ENCODE measurements around the gene SWT1.
"Not testable (repeated sequence)": the region's sequence is repeated elsewhere in the genome, so short reads cannot be mapped to it uniquely, and the experiment has no call there.

The SWT1 gene

DNA sequence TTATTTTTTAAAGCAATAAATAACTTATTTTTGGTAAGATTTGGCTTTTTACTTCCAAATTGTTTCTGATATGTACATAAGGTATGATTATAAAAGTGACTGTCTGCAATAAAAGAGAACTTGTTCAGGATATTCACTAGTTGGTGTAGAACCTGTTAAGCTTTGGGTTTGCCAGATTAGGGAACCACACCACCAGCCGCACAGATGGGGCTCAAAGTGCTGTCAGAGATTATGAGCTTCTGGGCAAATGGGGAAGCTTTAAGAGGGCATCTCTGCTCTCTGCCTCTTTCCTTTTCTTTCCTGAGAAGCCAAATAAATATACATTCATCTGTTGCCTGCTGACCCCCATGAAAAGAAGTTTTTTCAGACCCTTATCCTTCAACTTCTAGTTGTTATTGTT, 134.7 kb downstream of the SWT1 start:
- no peak for DNase-seq

DNA sequence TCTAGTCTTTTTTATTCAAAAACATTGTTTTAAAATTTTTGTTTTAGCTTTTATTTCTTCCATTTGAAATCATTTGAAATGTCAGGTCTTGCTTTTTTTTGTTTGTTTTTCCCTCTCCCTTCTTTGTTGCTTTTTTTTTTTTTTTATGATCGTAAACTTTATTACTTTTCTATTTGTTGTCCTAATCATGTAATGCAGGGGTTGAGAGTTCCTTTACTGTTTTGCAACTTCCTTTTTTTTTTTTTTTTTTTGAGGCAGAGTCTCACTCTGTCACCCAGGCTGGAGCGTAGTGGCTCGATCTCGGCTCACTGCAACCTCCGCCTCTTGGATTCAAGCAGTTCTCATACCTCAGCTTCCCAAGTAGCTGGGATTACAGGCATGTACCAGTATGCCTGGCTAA, 135.3 kb downstream of the SWT1 start:
- DNase-seq: no peak

DNA sequence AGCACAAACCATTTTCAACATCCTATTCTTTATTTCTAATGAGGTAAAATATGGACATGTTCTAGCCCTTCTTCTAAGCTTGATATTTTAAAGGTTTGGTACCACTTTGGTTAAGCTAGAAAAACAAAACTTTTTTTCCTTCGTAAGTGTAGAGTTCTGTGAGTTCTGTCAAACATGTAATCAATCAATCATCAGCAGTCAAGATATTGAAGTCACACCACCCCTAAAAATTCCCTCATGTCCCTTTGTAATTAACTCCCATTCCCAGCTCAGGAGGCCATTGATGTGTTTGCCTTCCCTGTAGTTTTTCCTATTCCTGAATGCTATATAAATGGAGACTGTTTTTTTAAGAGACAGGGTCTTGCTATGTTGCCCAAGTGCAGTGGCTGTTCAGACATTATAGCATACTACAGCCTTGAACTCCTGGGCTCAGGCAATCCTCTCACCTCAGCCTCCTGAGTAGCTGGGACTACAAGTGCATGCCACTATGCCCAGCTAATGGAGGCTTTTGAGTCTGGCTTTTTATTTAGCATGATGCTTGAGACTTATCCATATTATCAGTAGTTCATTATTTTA, 137.1 kb downstream of the SWT1 start:
- DNase-seq: no peak

- no peak for DNase-seq
Measured at GRCh38 chr1:185295091-185295490, 138.1 kb downstream of the SWT1 start.

DNA sequence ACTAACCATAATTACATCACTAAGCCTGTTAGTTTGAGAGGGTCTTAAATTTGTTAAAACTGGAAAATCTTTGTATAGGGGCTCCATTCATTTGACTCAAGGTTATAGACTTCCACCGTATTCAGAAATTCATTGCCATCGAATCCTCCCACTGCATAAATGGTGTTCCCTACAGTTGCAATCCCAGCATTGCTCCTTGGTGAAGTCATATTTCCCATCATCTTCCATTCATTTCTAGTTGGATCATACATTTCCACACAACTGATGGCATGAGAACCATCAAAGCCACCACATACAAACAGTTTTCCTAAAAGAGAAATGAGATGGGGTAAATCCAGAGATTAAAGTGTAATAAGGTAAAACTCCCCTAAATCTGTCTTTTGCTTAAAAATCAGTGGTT, 141.0 kb downstream of the SWT1 start:
- DNase-seq: no peak

DNA sequence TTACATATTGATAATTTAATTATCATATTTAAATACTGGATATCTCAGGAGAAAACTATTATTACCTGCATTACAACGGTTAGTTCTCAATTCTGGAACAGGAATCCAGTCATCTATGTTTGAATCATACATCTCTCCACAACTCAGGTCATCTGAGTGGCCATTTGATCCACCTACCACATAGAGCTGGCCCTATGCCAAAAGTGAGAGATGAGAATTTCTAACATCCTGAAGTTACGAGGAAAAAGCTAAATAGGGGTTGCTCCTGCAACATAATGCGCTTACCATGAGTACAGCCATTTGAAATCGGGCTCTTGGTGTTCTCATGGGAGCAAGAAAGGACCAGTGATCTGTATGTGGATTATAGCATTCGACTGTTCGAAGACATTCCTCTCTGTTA, 143.2 kb downstream of the SWT1 start:
- no peak for DNase-seq

DNA sequence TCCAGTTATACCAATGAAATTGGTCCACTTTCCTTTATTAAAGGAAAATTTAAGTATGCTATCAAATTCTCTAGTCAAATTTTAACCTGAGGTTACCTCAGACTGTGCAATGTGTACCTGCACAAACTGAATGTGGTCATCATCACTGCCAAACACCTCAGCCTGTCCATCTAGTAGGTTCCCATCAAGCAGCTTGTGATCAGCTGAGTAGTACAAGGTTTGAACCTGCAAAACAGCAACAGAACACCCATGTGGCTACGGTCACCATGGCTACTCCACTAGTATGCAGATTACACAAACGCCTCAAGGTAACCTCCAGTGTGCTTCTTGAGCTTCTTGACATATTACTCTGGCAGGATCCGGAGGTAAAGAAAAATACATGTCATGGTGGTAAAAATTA, 148.5 kb downstream of the SWT1 start:
- no peak for DNase-seq

DNA sequence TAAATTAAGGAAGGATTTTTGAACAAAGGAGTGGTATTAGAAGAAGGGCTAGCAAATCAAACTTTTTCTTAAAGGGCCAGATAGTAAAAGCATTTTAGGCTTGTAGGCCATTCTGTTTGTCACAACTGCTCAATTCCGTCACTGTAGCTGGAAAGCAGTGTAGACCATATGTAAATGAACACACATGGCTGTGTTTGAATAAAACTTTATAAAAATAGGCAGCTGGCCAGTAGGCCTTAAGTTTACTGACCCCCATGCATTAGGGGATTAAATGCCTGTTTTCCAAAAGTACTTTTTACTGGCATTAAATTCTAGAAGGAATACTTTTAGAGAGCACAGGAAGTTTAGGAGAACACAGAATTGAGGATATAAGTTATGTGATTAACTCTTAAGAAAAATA, 151.2 kb downstream of the SWT1 start:
- DNase-seq: no peak

- no peak for DNase-seq
Measured at GRCh38 chr1:185309566-185309965, 152.6 kb downstream of the SWT1 start.

- no peak for DNase-seq
Measured at GRCh38 chr1:185311589-185312225, 154.7 kb downstream of the SWT1 start.

DNA sequence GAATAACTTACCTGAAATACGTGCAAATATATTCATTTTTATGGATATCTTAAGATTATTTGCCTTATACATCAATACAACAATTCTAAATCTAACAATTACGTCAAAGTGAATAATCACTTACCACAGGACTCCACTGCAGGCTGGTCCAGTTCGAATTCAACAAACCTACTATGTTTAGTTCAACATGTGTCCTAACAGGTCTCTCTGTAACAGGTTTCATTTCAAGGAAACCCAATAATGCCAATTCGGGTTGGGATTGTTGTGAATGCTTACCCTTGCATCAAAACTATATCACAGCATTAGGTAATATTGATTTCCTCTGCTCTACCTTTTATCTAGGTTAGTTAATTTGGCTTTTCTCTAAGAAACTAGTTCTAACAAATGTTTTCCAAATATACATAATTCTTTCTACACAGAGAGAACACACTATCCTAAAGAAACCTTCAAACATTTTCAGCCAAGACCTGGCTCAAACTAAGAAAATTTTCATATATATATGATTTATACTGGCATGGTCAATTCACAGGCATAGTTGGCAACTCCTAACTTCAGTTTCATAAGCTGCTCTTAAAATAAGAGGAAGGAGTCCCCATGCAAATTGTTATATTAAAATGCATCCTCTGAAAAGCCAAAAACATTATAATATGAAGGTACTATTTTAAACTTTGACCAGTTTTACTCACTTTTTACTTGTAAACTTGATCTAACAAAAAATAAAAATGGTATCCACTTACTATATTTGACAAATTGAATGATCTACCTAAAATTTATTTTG, 155.6 kb downstream of the SWT1 start:
- no peak for DNase-seq

DNA sequence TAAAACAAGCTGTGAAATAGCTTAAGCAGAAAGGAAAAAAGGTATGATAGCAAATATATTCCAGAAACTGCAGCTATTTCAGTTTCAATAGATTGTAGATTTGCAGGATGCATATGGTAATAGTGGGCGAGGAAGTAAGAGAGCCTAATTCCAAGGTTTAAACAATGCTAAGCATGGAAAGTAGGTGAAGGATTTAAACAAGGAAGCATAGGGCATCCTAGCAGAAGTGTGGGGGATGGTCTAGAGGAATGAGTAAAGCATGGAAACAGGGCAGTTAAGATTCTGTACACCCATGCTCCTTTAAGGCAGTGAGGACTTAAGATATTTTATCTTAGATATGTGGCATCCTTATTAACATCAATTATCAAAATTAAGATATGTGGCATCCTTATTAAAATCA, 157.4 kb downstream of the SWT1 start:
- no peak for DNase-seq

DNA sequence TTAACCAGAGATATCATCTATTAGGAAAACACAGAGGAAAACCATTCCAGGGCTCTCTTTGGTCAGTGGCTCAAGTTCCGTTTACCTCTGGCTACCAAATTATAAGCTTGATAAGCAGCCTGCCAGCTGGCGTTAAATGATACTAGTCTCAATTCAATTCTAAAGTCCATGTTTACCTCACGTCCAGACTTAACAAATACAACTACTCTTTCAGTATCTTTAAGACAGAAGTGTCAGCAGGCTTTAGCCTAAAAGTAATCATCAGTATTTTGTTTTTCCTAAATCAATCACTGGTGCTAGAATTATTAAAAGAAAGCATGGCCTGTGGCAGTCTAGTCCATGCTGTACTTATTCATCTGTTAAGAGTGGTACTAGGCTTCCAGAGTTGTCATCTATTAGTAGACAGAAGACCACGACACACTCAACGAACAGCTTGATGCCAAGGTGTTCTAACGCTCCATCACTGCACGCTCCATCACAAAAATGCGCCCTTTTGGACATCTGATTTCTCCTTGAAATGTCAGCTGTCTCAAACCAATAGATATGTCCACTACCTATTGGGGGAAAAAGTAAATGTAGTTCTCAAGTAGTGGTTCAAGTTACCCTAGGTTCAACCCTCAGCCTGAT, 158.6 kb downstream of the SWT1 start:
- no peak for DNase-seq

- DNase-seq: peak; percentile 83
Measured at GRCh38 chr1:185316163-185317033, 159.4 kb downstream of the SWT1 start.

GRCh38 chr1:185317034-185317885, 160.3 kb downstream of the SWT1 start, which contains the start of gene IVNS1ABP:
TSS of gene IVNS1ABP (minus strand) at chr1:185317243. CDS start at chr1:185309493, 7,750 bp downstream.
- DNase-seq: peak; percentile 96

DNA sequence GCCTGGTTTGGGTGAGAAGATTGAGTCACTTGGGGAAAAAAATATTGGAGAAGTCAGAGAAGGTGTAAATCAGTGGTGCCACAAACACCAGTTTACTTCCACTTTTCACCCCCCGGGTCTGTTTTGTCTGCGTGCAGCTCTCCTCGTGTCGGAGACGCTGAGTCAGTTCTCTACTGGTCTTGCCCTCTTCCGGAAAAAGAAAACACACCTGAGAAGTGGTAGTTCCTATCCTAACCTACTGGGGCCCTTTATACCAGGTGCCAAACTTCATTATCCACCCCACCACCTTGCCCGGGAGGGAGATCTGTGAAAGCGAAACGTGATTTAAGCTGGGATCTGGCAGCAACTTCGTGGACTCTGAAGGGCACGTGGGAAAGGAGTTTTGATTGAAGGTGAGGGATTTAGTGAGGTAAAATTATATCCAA, 160.9 kb downstream of the SWT1 start:
- DNase-seq: peak; percentile 83

- DNase-seq: no peak
Measured at GRCh38 chr1:185318431-185319138, 161.6 kb downstream of the SWT1 start.

- DNase-seq: no peak
Measured at GRCh38 chr1:185319139-185319475, 162.1 kb downstream of the SWT1 start.

GRCh38 chr1:185321104-185321503, 164.1 kb downstream of the SWT1 start:
- not testable (repeated sequence) for DNase-seq

DNA sequence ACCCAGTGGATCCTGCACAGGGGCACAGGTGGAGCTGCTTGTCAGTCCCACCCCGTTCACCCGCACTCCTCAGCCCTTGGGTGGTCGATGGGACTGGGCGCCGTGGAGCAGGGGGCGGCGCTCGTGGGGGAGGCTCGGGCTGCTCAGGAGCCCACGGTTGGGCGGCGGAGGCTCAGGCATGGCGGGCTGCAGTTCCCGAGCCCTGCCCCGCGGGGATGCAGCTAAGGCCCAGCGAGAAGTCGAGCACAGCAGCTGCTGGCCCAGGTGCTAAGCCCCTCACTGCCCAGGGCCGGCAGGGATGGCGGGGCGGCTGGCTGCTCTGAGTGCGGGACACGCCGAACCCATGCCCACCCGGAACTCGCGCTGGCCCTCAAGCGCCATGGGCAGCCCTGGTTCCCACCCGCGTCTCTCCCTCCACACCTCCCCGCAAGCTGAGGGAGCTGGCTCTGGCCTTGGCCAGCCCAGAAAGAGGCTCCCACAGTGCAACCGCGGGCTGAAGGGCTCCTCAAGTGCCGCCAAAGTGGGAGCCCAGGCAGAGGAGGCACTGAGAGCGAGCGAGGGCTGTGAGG, 164.8 kb downstream of the SWT1 start:
- DNase-seq: not testable (repeated sequence)

DNA sequence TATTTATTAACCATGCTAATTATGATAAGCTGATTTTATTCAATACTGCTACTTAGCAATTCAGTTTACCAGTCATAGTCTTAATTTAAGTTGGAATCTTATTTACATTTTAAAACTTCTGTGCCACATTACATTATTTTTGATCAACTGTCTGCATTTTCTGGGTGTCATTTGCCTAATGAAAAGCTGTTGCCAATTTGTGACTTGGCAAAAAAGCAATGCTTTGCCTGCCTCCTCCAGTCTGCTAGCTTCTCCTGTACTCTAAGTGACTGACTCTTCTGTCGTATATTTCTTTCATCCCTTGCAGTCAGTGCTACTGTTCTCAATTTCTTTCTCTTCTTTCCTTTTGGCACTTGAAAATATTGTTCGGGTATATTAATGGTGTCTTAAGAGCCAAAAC, 165.7 kb downstream of the SWT1 start:
- no peak for DNase-seq

All from central memory CD4-positive, alpha-beta T cell (primary cell).